IMR-90 (cell line): ENCODE results near the gene SLC38A11. TPM values are rescaled to one million over a fixed set of nuclear protein-coding genes. Genes with fewer than 3 reads are reported as not detected.

Source experiments
- ATAC-seq: fragments of 200-7000 bp; cut with Tn5 transposase; 2 replicates; pipeline ENCODE4 v1.9.1; 2020; ENCODE audit warnings: low read depth, mild to moderate bottlenecking, moderate library complexity
- BruUV-seq: library from RNA; stranded (reverse); fragments of 400-500 nt; replicated peaks from 2 replicates; lab custom pipeline; 2021; lab: Mats Ljungman, UMichigan
- CTCF ChIA-PET: fragments of 300-600 bp; formaldehyde crosslinking; extraction: SDS; loops from one replicate; lab custom pipeline; 2021; ENCODE audit warnings: antibody characterized with exemption; lab: Yijun Ruan, JAX
- POLR2A ChIA-PET: fragments of 300-600 bp; sonication (Branson Sonifier 250); formaldehyde crosslinking; loops from one replicate; lab custom pipeline; 2022; ENCODE audit warnings: antibody characterized with exemption; ENCODE audit not compliant: unreplicated experiment; lab: Charles Lee
- DNase-seq: peaks from one replicate; pipeline ENCODE4 v3.0.0; 2013
- H2AFZ ChIP-seq: replicated peaks from 2 replicates; pipeline ENCODE3; 2013; ENCODE audit warnings: low read length, mild to moderate bottlenecking; ENCODE audit not compliant: poor library complexity
- H2AK5ac ChIP-seq: 2 replicates; pipeline ENCODE4 v1.6.1; 2013; ENCODE audit warnings: low read depth, low read length, inconsistent platforms
- H2AK9ac ChIP-seq: replicated peaks from 2 replicates; pipeline ENCODE3; 2013; ENCODE audit warnings: mild to moderate bottlenecking, low read depth, low read length, moderate library complexity; ENCODE audit not compliant: poor library complexity
- H2BK120ac ChIP-seq: 2 replicates; pipeline ENCODE4 v1.6.1; 2013; ENCODE audit warnings: low read depth, low read length, inconsistent platforms
- H2BK15ac ChIP-seq: 3 replicates; pipeline ENCODE4 v1.6.1; 2013; ENCODE audit warnings: low read depth, low read length, inconsistent platforms
- H2BK20ac ChIP-seq: 2 replicates; pipeline ENCODE4 v1.6.1; 2013; ENCODE audit warnings: low read depth, mild to moderate bottlenecking, inconsistent platforms, low read length, moderate library complexity
- H2BK5ac ChIP-seq: 2 replicates; pipeline ENCODE4 v1.6.1; 2013; ENCODE audit warnings: mild to moderate bottlenecking, low read depth, low read length, inconsistent platforms; ENCODE audit not compliant: poor library complexity, severe bottlenecking
- H3K14ac ChIP-seq: replicated peaks from 2 replicates; pipeline ENCODE4 v1.6.1; 2013; ENCODE audit warnings: low read depth, low read length, inconsistent platforms
- H3K18ac ChIP-seq: 2 replicates; pipeline ENCODE4 v1.6.1; 2013; ENCODE audit warnings: low read depth, low read length, control low read depth
- H3K23ac ChIP-seq: 2 replicates; pipeline ENCODE4 v1.6.1; 2013; ENCODE audit warnings: low read depth, low read length, inconsistent platforms
- H3K27ac ChIP-seq: 2 replicates; pipeline ENCODE4 v1.5.1; 2013; ENCODE audit warnings: mild to moderate bottlenecking, control low read depth, low read length; ENCODE audit not compliant: insufficient read depth
- H3K27me3 ChIP-seq: 2 replicates; pipeline ENCODE4 v1.6.1; 2013; ENCODE audit warnings: low read length; ENCODE audit not compliant: control insufficient read depth, insufficient read depth
- H3K36me3 ChIP-seq: 2 replicates; pipeline ENCODE4 v1.6.1; 2013; ENCODE audit warnings: low read length, mixed read lengths; ENCODE audit not compliant: control insufficient read depth, insufficient read depth
- H3K4ac ChIP-seq: 2 replicates; pipeline ENCODE4 v1.6.1; 2013; ENCODE audit warnings: low read depth, low read length, inconsistent platforms
- H3K4me1 ChIP-seq: 2 replicates; pipeline ENCODE4 v1.6.1; 2013; ENCODE audit warnings: low read length, mixed read lengths; ENCODE audit not compliant: control insufficient read depth, insufficient read depth
- H3K4me2 ChIP-seq: 2 replicates; pipeline ENCODE4 v1.6.1; 2013; ENCODE audit warnings: low read depth, mild to moderate bottlenecking, control low read depth, low read length, moderate library complexity
- H3K4me3 ChIP-seq: 2 replicates; pipeline ENCODE4 v1.5.1; 2013; ENCODE audit warnings: low read depth, mild to moderate bottlenecking, control low read depth, low read length, moderate library complexity; ENCODE audit not compliant: insufficient read depth
- H3K56ac ChIP-seq: 2 replicates; pipeline ENCODE4 v1.6.1; 2013; ENCODE audit warnings: low read length, inconsistent platforms; ENCODE audit not compliant: insufficient read depth; ENCODE audit errors: extremely low read depth
- H3K79me1 ChIP-seq, 2 experiments: 2 replicates each; pipeline ENCODE4 v1.6.1; 2013; ENCODE audit warnings: low read length in 2 of 2, inconsistent platforms in 1 of 2, low read depth in 1 of 2
- H3K9ac ChIP-seq: 2 replicates; pipeline ENCODE4 v1.6.1; 2013; ENCODE audit warnings: low read depth, low read length, control low read depth
- H3K9me1 ChIP-seq: 2 replicates; pipeline ENCODE4 v1.6.1; 2013; ENCODE audit warnings: low read length, inconsistent platforms; ENCODE audit not compliant: insufficient read depth
- H3K9me3 ChIP-seq: 2 replicates; pipeline ENCODE4 v1.6.1; 2013; ENCODE audit warnings: low read length; ENCODE audit not compliant: control insufficient read depth, insufficient read depth
- H4K20me1 ChIP-seq: 2 replicates; pipeline ENCODE4 v1.6.1; 2013; ENCODE audit warnings: low read length, inconsistent platforms; ENCODE audit not compliant: insufficient read depth
- H4K5ac ChIP-seq: 2 replicates; pipeline ENCODE4 v1.6.1; 2013; ENCODE audit warnings: mild to moderate bottlenecking, low read depth, low read length, control low read depth
- H4K8ac ChIP-seq, 2 experiments: 2 replicates each; pipeline ENCODE4 v1.6.1; 2013; ENCODE audit warnings: low read depth in 2 of 2, low read length in 2 of 2, control low read depth in 1 of 2, inconsistent platforms in 1 of 2
- H4K91ac ChIP-seq: 2 replicates; pipeline ENCODE4 v1.6.1; 2013; ENCODE audit warnings: low read depth, low read length, inconsistent platforms; ENCODE audit not compliant: insufficient read depth
- CEBPB ChIP-seq: IDR thresholded peaks from 2 replicates; pipeline ENCODE4 v1.6.1; 2012; ENCODE audit warnings: low read depth, low read length, improper control_type of control experiment
- CHD1 ChIP-seq: IDR thresholded peaks from 2 replicates; pipeline ENCODE4 v1.6.1; 2012; ENCODE audit warnings: low read depth, low read length, improper control_type of control experiment
- FOS ChIP-seq: fragments of 150-350 bp; IDR thresholded peaks from 2 replicates; pipeline ENCODE4 v1.6.1; 2016; ENCODE audit warnings: low read depth, low read length
- MAZ ChIP-seq: IDR thresholded peaks from 2 replicates; pipeline ENCODE4 v1.6.1; 2012; ENCODE audit warnings: low read depth, mild to moderate bottlenecking, low read length, improper control_type of control experiment, moderate library complexity, borderline replicate concordance
- MXI1 ChIP-seq: IDR thresholded peaks from 2 replicates; pipeline ENCODE4 v1.6.1; 2012; ENCODE audit warnings: low read depth, mild to moderate bottlenecking, low read length, moderate library complexity, borderline replicate concordance
- RAD21 ChIP-seq: IDR thresholded peaks from 2 replicates; pipeline ENCODE4 v1.6.1; 2012; ENCODE audit warnings: low read length, improper control_type of control experiment
- RCOR1 ChIP-seq: IDR thresholded peaks from 2 replicates; pipeline ENCODE4 v1.6.1; 2012; ENCODE audit warnings: mild to moderate bottlenecking, low read length, improper control_type of control experiment; ENCODE audit not compliant: insufficient replicate concordance
- WGBS, 2 experiments: methylation state at CpG; one replicate each; pipeline versions ENCODE4 v1.1.5 to v1.1.7; 2013; ENCODE audit warnings: missing lambda C conversion rate in 2 of 2; ENCODE audit not compliant: insufficient read length in 1 of 2; ENCODE audit errors: extremely low coverage in 2 of 2; 5-methylcytosine and 5-hydroxymethylcytosine counted together
- dilution Hi-C: fragments of 300-500 bp; cut with HindIII; formaldehyde crosslinking; loops from one replicate; pipeline ENCODE4 v1.14.3; 2018; ENCODE audit warnings: low sequenced_read_pairs; ENCODE audit not compliant: unreplicated experiment
- in situ Hi-C: fragments of 300-500 bp; cut with MboI; formaldehyde crosslinking; loops from 3 replicates; pipeline ENCODE4 v1.14.3; 2019; ENCODE audit warnings: low sequenced_read_pairs, inconsistent platforms, mixed read lengths
- intact Hi-C: fragments of 100-400 bp; cut with micrococcal nuclease; formaldehyde crosslinking; loops from 2 replicates; pipeline ENCODE4 v1.10.0; 2022
- polyA plus RNA-seq, 3 experiments: library from polyadenylated mRNA; depleted of rRNA; stranded (reverse); fragments of >200 nt; gene quantifications; 2 replicates each; pipeline ENCODE4 v1.2.3, GENCODE V29; 2012; ENCODE audit warnings: low replicate concordance in 1 of 3
- total RNA-seq: library from RNA; depleted of rRNA; stranded (reverse); fragments of >200 nt; gene quantifications from 2 replicates; pipeline ENCODE4 v1.2.3, GENCODE V29; 2012

SLC38A11 gene
- total and polyA plus RNA-seq, 2 of the 4 experiments (the other 2 are of a cell fraction) = 0.18 to 0.21 TPM

DNA sequence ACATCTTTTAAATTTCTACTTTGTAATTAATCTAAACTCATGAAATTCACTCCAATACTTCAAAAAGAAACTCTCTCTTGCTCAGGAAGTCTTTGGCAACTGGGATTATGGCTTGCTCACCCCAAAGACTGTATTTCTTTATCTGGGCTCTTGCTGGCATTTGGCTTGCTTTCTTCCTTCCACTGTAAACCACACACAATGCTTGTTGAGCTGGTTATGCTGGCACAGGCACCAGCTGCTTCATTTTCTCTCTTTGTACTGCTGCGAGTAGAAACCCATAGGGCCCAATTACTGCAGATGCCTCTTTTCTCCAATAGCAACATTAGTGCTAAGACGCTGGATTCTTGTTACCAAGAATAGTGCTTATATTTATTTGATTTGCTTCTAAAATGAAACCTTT, 51.4 kb downstream of the SLC38A11 start:
- no peak for ATAC-seq
- POLR2A ChIA-PET = no interaction called here

More for the DNA sequence above, 51.4 kb downstream of the SLC38A11 start:
- no peak overlapping the region; the same call in 1 of the 2 replicates for H3K4me2 ChIP-seq
- WGBS, 2 experiments = no CpG with 5 or more reads among the region's 2 CpGs
- no peaks in the 10 kb centered on the region for H3K79me1 ChIP-seq
- H2AK9ac ChIP-seq = no peak overlapping the region
- no peak overlapping the region for H2BK5ac ChIP-seq
- H4K8ac ChIP-seq = no peak overlapping the region
- no peak for DNase-seq
- H4K20me1 ChIP-seq = no peaks in the 10 kb centered on the region
- no peak overlapping the region for H2BK20ac ChIP-seq
- TF ChIP-seq MAZ = no peak
- TF ChIP-seq CHD1 = no peak
- no peak for TF ChIP-seq RAD21
- no peak for TF ChIP-seq RCOR1
- no peak for TF ChIP-seq CEBPB
- TF ChIP-seq MXI1 = no peak
- no peak for TF ChIP-seq FOS
- H3K9me3 ChIP-seq = no peaks in the 10 kb centered on the region
- H3K4ac ChIP-seq = peak overlapping the region; percentile 12; the same call in 1 of the 2 replicates
- no peak overlapping the region for H2BK15ac ChIP-seq
- no peak overlapping the region for H3K27ac ChIP-seq
- no peak overlapping the region for H3K4me3 ChIP-seq
- dilution Hi-C loops = no loop called here
- H2BK120ac ChIP-seq = no peak overlapping the region
- no peaks in the 10 kb centered on the region for H3K27me3 ChIP-seq
- no peak overlapping the region for H2AK5ac ChIP-seq
- H3K36me3 ChIP-seq = no peaks in the 10 kb centered on the region
- H3K4me1 ChIP-seq = peaks cover 2% of the 10 kb centered on the region; the same call in 1 of the 2 replicates
- H3K9me1 ChIP-seq = 0 out of 2 replicates have a peak, but pooled peaks cover 3% of the 10 kb centered on the region
- BruUV-seq = no TSS peak
- 0 out of 2 replicates have a peak overlapping the region, but pooled peaks have one; percentile 48 for H3K14ac ChIP-seq
- in situ Hi-C loops = loop anchor here (25.0 kb wide), 1 partner anchor 167 kb away; no protein-coding TSS in a partner anchor
- CTCF ChIA-PET = interaction anchor here (1.2 kb wide), 1 partner anchor 10 kb away, joined by 4 read pairs; no protein-coding TSS in a partner anchor
- peak overlapping the region; percentile 17; the same call in 1 of the 2 replicates for H3K18ac ChIP-seq
- H2AFZ ChIP-seq = no peak overlapping the region
- no peak overlapping the region for H3K9ac ChIP-seq
- H4K91ac ChIP-seq = peak overlapping the region; percentile 73; the same call in 1 of the 2 replicates
- H3K23ac ChIP-seq = 0 out of 2 replicates have a peak overlapping the region, but pooled peaks have one; percentile 39
- no peak overlapping the region for H3K56ac ChIP-seq
- H4K5ac ChIP-seq = peak overlapping the region; percentile 6; the same call in 1 of the 2 replicates
- intact Hi-C loops = no loop called here
